Measurements from ENCODE around the gene ACLY.
A peak's percentile ranks its signal among the peaks of the same experiment; 100 is the strongest.

Gene ACLY

GRCh38 chr17:41917679-41918313 is 955 bp downstream of the ACLY start:
- intact Hi-C loops (cut with DNase I) = loop anchor here (10.0 kb wide), 1 partner anchor 53 kb away; the partner anchor contains the start of gene KLHL11
- peak in 36 of 42 donors; percentile 12 to 70 (median 36) for DNase-seq

GRCh38 chr17:41917192-41917591 is 1.6 kb downstream of the ACLY start:
- intact Hi-C loops (cut with DNase I) = loop anchor here (10.0 kb wide), 1 partner anchor 52 kb away; the partner anchor contains the start of gene KLHL11
- DNase-seq = peak in 1 of 42 donors; percentile 13

GRCh38 chr17:41915566-41915965 is 3.2 kb downstream of the ACLY start:
- DNase-seq = no peak

GRCh38 chr17:41915020-41915419 is 3.7 kb downstream of the ACLY start:
- DNase-seq = no peak
- intact Hi-C loops (cut with DNase I) = loop anchor here (10.0 kb wide), 1 partner anchor 50 kb away; the partner anchor contains the start of gene KLHL11

More at GRCh38 chr17:41915566-41915965, 3.2 kb downstream of the ACLY start:
- intact Hi-C loops (cut with DNase I) = loop anchor here (10.0 kb wide), 1 partner anchor 51 kb away; the partner anchor contains the start of gene KLHL11

GRCh38 chr17:41914358-41914766 is 4.4 kb downstream of the ACLY start:
- intact Hi-C loops (cut with DNase I) = loop anchor here (10.0 kb wide), 1 partner anchor 50 kb away; the partner anchor contains the start of gene KLHL11
- no peak for DNase-seq

GRCh38 chr17:41913798-41914197 is 5.0 kb downstream of the ACLY start:
- intact Hi-C loops (cut with DNase I) = loop anchor here (10.0 kb wide), 1 partner anchor 49 kb away; the partner anchor contains the start of gene KLHL11
- DNase-seq = no peak

- DNase-seq = no peak
- intact Hi-C loops (cut with DNase I) = loop anchor here (10.0 kb wide), 1 partner anchor 48 kb away; the partner anchor contains the start of gene KLHL11
Measured at GRCh38 chr17:41912925-41913324, 5.8 kb downstream of the ACLY start.

- no peak for DNase-seq
- intact Hi-C loops (cut with DNase I) = loop anchor here (10.0 kb wide), 1 partner anchor 46 kb away; the partner anchor contains the start of gene KLHL11
Measured at GRCh38 chr17:41910701-41911391, 7.9 kb downstream of the ACLY start.

GRCh38 chr17:41909088-41909487 is 9.7 kb downstream of the ACLY start:
- intact Hi-C loops (cut with DNase I) = no loop called here
- no peak for DNase-seq

GRCh38 chr17:41907633-41908539 is 10.9 kb downstream of the ACLY start:
- intact Hi-C loops (cut with DNase I) = no loop called here
- DNase-seq = no peak

GRCh38 chr17:41907185-41907556 is 11.6 kb downstream of the ACLY start:
- peak in 1 of 42 donors; percentile 49 for DNase-seq
- intact Hi-C loops (cut with DNase I) = no loop called here

- DNase-seq = no peak
- intact Hi-C loops (cut with DNase I) = no loop called here
Measured at GRCh38 chr17:41906465-41907184, 12.1 kb downstream of the ACLY start.

GRCh38 chr17:41905172-41905571 is 13.6 kb downstream of the ACLY start:
- intact Hi-C loops (cut with DNase I) = no loop called here
- no peak for DNase-seq

GRCh38 chr17:41904242-41904841 is 14.4 kb downstream of the ACLY start:
- intact Hi-C loops (cut with DNase I) = no loop called here
- no peak for DNase-seq

- intact Hi-C loops (cut with DNase I) = no loop called here
- no peak for DNase-seq
Measured at GRCh38 chr17:41901646-41902045, 17.1 kb downstream of the ACLY start.

- intact Hi-C loops (cut with DNase I) = no loop called here
- DNase-seq = no peak
Measured at GRCh38 chr17:41896726-41897125, 22.0 kb downstream of the ACLY start.

GRCh38 chr17:41895617-41896016 is 23.1 kb downstream of the ACLY start:
- intact Hi-C loops (cut with DNase I) = no loop called here
- no peak for DNase-seq

- intact Hi-C loops (cut with DNase I) = no loop called here
- no peak for DNase-seq
Measured at GRCh38 chr17:41894791-41895331, 23.9 kb downstream of the ACLY start.

Measured in head of caudate nucleus (tissue), 42 donors.